HCT116 (cell line): ENCODE results near the gene TNS3.

Source experiments
- CBX3 ChIP-seq: IDR thresholded peaks from 2 replicates; pipeline ENCODE4 v1.6.1; 2012; ENCODE audit warnings: low read depth
- EGR1 ChIP-seq: IDR thresholded peaks from 2 replicates; pipeline ENCODE4 v1.6.1; 2012; ENCODE audit warnings: low read depth
- EZH2 ChIP-seq: fragments of 200-600 bp; sonication (generic); IDR thresholded peaks from 2 replicates; pipeline ENCODE4 v1.6.1; 2017; ENCODE audit warnings: antibody characterized with exemption, mixed run types
- EZH2phosphoT487 ChIP-seq: fragments of 200-600 bp; IDR thresholded peaks from 2 replicates; pipeline ENCODE4 v1.6.1; 2018; ENCODE audit warnings: antibody characterized with exemption, borderline replicate concordance
- JUND ChIP-seq: IDR thresholded peaks from 2 replicates; pipeline ENCODE4 v1.6.1; 2012
- POLR2A ChIP-seq: IDR thresholded peaks from 2 replicates; pipeline ENCODE4 v1.7.0; 2011; ENCODE audit warnings: borderline replicate concordance; ENCODE audit not compliant: insufficient read depth, insufficient read length; ENCODE audit errors: extremely low read depth
- RAD21 ChIP-seq: IDR thresholded peaks from 2 replicates; pipeline ENCODE4 v1.6.1; 2012; ENCODE audit warnings: low read depth, mild to moderate bottlenecking
- SP1 ChIP-seq: IDR thresholded peaks from 2 replicates; pipeline ENCODE4 v1.6.1; 2012; ENCODE audit warnings: low read depth
- TF ChIP-seq, protein P1 (sequence below), 3 experiments: fragments of 200-600 bp in 1 of 3; sonication (generic) in 1 of 3; IDR thresholded peaks in 2 of 3; conservative IDR thresholded peaks in 1 of 3; 2 replicates each; pipeline ENCODE4 v1.5.1; 2012 to 2017; ENCODE audit warnings: low read depth in 2 of 3, low read length in 2 of 3, antibody characterized with exemption in 1 of 3, borderline replicate concordance in 1 of 3, control low read depth in 1 of 3, mild to moderate bottlenecking in 1 of 3, mixed read lengths in 1 of 3, mixed run types in 1 of 3, moderate library complexity in 1 of 3; ENCODE audit not compliant: insufficient read depth in 1 of 3

DNA sequence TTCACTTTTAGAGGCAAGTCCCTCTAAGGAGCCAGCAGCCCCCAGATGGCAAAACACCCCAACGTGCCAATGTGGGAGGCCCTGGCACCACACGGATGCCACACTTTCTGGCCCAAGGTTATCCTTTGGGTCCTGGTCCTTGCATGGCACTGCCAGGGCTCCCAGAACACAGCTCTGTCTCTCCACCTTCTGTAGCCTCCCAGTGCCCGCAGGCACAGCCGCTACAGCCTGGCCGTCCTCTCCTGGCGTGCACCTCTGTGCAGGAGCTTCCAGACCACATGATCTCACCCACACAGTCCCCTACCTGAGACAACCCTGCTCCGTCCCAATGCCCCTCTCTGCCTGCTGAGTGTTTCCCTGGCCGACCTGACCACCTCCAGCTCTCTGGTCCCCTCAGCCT is 215.0 kb downstream of the TNS3 start:
- TF ChIP-seq SP1, result no peak
- no peak for TF ChIP-seq RAD21
- TF ChIP-seq CBX3, result no peak
- no peak for TF ChIP-seq EZH2
- TF ChIP-seq, protein P1, sequence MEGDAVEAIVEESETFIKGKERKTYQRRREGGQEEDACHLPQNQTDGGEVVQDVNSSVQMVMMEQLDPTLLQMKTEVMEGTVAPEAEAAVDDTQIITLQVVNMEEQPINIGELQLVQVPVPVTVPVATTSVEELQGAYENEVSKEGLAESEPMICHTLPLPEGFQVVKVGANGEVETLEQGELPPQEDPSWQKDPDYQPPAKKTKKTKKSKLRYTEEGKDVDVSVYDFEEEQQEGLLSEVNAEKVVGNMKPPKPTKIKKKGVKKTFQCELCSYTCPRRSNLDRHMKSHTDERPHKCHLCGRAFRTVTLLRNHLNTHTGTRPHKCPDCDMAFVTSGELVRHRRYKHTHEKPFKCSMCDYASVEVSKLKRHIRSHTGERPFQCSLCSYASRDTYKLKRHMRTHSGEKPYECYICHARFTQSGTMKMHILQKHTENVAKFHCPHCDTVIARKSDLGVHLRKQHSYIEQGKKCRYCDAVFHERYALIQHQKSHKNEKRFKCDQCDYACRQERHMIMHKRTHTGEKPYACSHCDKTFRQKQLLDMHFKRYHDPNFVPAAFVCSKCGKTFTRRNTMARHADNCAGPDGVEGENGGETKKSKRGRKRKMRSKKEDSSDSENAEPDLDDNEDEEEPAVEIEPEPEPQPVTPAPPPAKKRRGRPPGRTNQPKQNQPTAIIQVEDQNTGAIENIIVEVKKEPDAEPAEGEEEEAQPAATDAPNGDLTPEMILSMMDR (IDR thresholded peaks at IDR 0.05 in 2 of 3, conservative IDR thresholded peaks at IDR 0.05 in 1 of 3; ENCODE audit: borderline replicate concordance in 1 of 3, insufficient read depth in 1 of 3, low read depth in 2 of 3, low read length in 2 of 3), result no peak
- no peak for TF ChIP-seq EGR1
- no peak for TF ChIP-seq POLR2A
- no peak for TF ChIP-seq JUND
- TF ChIP-seq EZH2phosphoT487, result no peak
